ENCODE data around the gene CRIP2.
A peak's percentile ranks its signal among the peaks of the same experiment; 100 is the strongest.

The CRIP2 gene

DNA sequence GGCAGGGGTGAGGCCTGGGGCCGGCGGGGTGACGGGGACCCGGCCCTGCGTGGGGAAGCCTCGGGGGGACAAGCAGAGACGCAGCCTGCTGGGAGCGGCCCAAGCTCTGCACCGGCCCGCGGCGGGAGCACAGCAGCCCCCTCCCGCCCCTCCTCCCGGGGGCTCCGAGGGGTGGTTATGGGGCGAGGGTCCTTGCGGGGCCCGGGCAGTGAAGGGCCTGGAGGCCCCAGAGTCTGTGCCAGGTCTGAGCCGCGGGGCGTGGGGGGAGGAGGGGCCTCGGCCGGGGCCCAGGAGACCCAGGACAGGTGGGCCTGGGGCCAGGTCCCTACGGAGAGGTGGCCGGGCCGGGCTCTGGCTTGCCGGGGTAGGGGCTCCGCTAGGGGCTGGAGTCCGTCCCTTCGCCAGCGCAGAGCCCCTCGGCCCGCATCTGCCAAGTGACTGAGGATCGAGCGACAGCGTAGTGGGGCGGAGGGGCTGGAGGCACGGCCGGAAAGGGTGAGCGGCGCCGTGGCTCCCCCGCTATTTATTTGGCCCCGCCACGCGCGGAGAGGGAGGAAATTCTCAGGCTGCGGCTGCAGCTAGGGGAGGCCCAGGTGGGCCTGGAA lies 52.3 kb downstream of the CRIP2 start:
- DNase-seq (ENCODE audit: low read depth in 3 of 3, low spot score in 1 of 3), result no peak

- DNase-seq (ENCODE audit: low read depth in 3 of 3, low spot score in 1 of 3), result no peak
Measured at GRCh38 chr14:105527381-105527825, 52.8 kb downstream of the CRIP2 start.

- DNase-seq (ENCODE audit: low read depth in 3 of 3, low spot score in 1 of 3), result peak; percentile 44 to 76 (median 67)
Measured at GRCh38 chr14:105527826-105528585, 53.4 kb downstream of the CRIP2 start.

- peak in 1 of 3 donors; percentile 55 for DNase-seq (ENCODE audit: low read depth in 3 of 3, low spot score in 1 of 3)
Measured at GRCh38 chr14:105528586-105529318, 54.1 kb downstream of the CRIP2 start.

DNA sequence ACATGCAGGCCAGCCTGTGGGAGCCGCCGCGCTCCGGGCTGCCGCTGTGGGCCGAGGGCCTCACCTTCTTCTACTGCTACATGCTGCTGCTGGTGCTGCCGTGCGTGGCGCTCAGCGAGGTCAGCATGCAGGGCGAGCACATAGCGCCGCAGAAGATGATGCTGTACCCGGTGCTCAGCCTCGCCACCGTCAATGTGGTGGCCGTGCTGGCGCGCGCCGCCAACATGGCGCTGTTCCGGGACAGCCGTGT lies 54.6 kb downstream of the CRIP2 start:
- DNase-seq (ENCODE audit: low read depth in 3 of 3, low spot score in 1 of 3), result no peak

Data from stimulated activated CD4-positive, alpha-beta T cell treated with anti-CD3 and anti-CD28 coated beads, TNF-alpha, amount 100 ng/mL, for 1 hour (primary cell).